DND-41 (cell line): ENCODE results near the gene WFIKKN2.

Experiments
- EZH2 ChIP-seq: IDR thresholded peaks from 3 replicates; pipeline ENCODE4 v1.6.1; 2012; ENCODE audit warnings: borderline replicate concordance, low read depth, mild to moderate bottlenecking, moderate library complexity, low read length, inconsistent platforms; ENCODE audit not compliant: severe bottlenecking
- TF ChIP-seq, protein P1 (sequence below): IDR thresholded peaks from 2 replicates; pipeline ENCODE4 v1.5.1; 2012; ENCODE audit warnings: borderline replicate concordance, low read length, moderate library complexity, mild to moderate bottlenecking; ENCODE audit not compliant: poor library complexity, severe bottlenecking; ENCODE audit errors: extremely low read depth

DNA sequence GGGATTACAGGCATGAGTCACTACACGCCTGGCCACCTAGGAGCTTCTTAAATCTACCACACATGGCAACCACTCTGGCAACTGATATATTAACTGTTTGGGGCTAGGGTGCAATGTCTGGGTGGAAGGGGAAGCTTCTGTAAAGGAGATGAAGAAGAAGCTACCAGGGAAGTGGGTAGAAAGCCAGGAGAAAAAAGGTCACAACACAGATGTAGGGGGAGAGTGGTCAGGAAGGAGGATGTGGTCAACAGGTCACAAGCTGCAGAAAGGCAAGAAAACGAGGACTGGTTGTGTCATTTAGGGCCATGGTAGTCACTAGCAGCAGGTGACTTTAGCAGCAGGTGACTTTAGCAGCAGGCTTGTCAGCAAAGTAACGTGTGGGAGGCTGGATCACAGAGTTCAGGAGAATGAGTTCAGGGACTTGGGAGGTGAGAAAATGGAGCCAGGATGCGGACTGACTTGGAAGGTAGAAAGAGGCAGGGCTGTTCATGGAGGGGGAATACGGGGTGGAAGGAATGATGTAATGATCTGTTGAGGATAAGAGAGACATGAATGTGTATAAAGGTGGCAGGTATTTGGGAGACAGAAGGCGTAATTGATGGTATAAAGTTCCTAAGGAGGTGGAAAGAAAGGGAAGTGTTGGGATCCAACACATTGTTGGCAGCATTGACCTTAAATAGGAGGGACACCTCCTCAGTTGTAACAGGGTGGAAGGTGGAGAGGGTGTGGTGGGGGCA, 16.3 kb upstream of the WFIKKN2 start:
- TF ChIP-seq EZH2, result no peak
- TF ChIP-seq, protein P1, sequence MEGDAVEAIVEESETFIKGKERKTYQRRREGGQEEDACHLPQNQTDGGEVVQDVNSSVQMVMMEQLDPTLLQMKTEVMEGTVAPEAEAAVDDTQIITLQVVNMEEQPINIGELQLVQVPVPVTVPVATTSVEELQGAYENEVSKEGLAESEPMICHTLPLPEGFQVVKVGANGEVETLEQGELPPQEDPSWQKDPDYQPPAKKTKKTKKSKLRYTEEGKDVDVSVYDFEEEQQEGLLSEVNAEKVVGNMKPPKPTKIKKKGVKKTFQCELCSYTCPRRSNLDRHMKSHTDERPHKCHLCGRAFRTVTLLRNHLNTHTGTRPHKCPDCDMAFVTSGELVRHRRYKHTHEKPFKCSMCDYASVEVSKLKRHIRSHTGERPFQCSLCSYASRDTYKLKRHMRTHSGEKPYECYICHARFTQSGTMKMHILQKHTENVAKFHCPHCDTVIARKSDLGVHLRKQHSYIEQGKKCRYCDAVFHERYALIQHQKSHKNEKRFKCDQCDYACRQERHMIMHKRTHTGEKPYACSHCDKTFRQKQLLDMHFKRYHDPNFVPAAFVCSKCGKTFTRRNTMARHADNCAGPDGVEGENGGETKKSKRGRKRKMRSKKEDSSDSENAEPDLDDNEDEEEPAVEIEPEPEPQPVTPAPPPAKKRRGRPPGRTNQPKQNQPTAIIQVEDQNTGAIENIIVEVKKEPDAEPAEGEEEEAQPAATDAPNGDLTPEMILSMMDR, result no peak
